ENCODE results near the gene HIPK2.

DNA sequence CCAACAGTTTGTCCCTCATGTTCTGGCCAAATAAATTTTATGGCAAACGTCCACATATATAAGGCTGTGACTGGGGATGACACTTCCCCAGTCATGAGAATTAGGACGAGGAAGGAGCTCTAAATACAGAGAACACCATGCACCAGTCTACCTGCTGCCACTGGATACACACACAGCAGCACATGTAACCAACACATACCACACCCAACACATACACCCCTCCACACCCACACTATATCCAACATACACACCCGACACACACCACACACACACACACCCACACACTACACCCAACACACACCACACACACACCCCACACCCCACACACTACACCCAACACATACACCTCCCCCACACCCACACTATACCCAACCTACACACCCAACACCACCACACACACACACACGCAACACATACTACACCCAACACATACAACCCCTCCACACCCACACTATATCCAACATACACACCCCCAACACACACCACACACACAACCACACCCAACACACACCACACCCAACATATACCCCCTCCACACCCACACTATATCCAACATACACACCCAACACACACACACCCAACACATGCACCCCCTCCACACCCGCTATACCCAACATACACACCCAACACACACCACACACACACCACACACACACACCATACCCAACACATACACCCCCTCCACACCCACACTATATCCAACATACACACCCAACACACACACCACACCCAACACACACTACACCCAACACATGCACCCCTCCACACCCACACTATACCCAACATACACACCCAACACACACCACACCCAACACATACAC, 74.1 kb downstream of the HIPK2 start:
- TF ChIP-seq POLR2AphosphoS5 (IDR thresholded peaks at IDR 0.05; ENCODE audit: borderline replicate concordance, low read depth, low read length), result no peak
- TF ChIP-seq EZH2 (IDR thresholded peaks at IDR 0.05), result no peak
- TF ChIP-seq FOXP2 (optimal IDR thresholded peaks at IDR 0.05; ENCODE audit: control extremely low read depth, extremely low read length, insufficient read depth), result no peak
